ENCODE data around the gene SLC2A9. TPM values are rescaled to one million over a fixed set of nuclear protein-coding genes. Genes with fewer than 3 reads are reported as not detected.

SLC2A9 gene
- total and polyA plus RNA-seq, 8 donors = 2.2 to 19.0 (median 4.3) TPM

DNA sequence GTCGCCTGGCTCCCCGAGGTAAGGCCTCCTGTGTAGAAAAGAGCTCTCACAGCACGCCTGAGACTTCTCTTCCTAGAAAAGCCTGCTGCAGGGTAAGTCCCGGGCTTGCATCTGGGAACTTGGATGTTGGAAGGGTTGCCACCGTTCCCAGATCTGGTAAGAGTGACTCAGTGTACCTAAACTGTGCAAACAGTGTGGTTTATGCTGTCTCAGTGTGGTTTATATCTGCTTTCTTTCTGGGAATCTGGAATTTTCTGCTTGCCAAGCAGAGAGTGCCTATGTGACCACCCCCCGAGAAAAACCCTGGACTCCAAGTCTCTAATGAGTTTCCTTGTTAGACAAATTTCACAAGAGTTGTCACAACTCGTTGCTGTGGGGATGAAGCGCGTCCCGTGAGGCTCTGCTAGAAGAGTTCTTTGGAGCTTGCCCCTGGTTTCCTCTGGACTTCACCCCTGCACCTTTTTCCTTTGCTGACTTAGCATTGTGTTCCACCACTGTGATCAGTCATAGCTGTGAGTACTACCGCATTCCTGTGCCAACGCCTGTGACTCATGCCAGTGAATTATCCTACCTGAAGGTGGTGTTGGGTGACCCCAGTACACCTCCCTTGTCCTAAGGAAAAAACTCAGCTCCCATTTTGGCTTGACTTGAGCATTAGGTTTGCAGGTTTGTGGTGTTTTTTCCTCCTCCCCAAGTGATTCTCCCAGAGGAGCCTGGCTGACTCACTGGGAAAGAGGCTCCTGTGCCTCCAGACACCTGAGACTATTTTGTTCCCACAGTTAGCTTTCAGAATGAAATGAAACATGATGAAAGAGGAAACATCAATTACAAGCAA lies 14.5 kb downstream of the SLC2A9 start:
- intact Hi-C loops (cut with DNase I) = no loop called here
- DNase-seq (peak in 2 of 4 donors; percentile 53 to 57), ATAC-seq (peak; percentile 81)
- H3K27ac ChIP-seq = peak overlapping the region; percentile 77 to 88
- no peaks in the 10 kb centered on the region for H3K27me3 ChIP-seq
- no peaks in the 10 kb centered on the region for H3K36me3 ChIP-seq
- peaks cover 32 to 39% of the 10 kb centered on the region in 2 donors for H3K4me1 ChIP-seq
- no peak for TF ChIP-seq CTCF (IDR thresholded peaks at IDR 0.05)
- no peaks in the 10 kb centered on the region for H3K9me3 ChIP-seq
- H3K4me3 ChIP-seq = no peak overlapping the region

GRCh38 chr4:10006231-10006600 lies 15.1 kb downstream of the SLC2A9 start:
- H3K27me3 ChIP-seq = no peaks in the 10 kb centered on the region
- H3K9me3 ChIP-seq = no peaks in the 10 kb centered on the region
- no peak for TF ChIP-seq CTCF (IDR thresholded peaks at IDR 0.05)
- H3K4me1 ChIP-seq = peaks cover 32 to 39% of the 10 kb centered on the region in 2 donors
- no peak overlapping the region for H3K4me3 ChIP-seq
- intact Hi-C loops (cut with DNase I) = no loop called here
- ATAC-seq (peak; percentile 93), DNase-seq (peak in 3 of 4 donors; percentile 38 to 75 (median 57))
- peak overlapping the region; percentile 77 to 88 for H3K27ac ChIP-seq
- no peaks in the 10 kb centered on the region for H3K36me3 ChIP-seq

- Histone ChIP-seq H3K27ac (peak overlapping the region; percentile 45 to 88), H3K4me1 (peaks cover 32 to 39% of the 10 kb centered on the region in 2 donors), H3K9me3 (no peaks in the 10 kb centered on the region), H3K4me3 (no peak overlapping the region), H3K36me3 (no peaks in the 10 kb centered on the region), H3K27me3 (no peaks in the 10 kb centered on the region)
- DNase-seq = no peak
- no peak for ATAC-seq
- intact Hi-C loops (cut with DNase I) = no loop called here
- no peak for TF ChIP-seq CTCF (IDR thresholded peaks at IDR 0.05)
Measured at GRCh38 chr4:10005632-10006031, 15.7 kb downstream of the SLC2A9 start.

DNA sequence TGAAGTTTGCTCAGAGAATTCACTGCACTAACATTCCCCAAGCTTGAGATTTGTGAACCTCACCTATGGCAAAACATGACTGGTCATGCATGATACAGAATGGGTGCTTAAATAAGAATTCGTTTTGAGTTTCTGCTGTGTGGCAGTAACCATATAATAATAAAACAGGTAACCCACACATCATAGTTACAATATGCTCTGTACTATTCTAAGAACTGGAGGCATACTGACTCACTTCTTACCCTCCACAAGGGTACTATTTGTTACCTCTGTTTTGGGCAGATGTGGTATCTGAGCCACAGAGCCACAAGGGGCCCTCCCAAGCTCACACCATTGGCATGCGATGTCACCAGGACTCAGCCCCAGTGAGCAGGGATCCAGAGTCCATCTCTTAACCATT lies 17.6 kb downstream of the SLC2A9 start:
- intact Hi-C loops (cut with DNase I) = no loop called here

More for the DNA sequence above, 17.6 kb downstream of the SLC2A9 start:
- H3K36me3 ChIP-seq = no peaks in the 10 kb centered on the region
- H3K4me3 ChIP-seq = no peak overlapping the region
- no peaks in the 10 kb centered on the region for H3K9me3 ChIP-seq
- H3K4me1 ChIP-seq = peaks cover 32 to 39% of the 10 kb centered on the region in 2 donors
- no peak for DNase-seq
- no peaks in the 10 kb centered on the region for H3K27me3 ChIP-seq
- H3K27ac ChIP-seq = no peak overlapping the region
- no peak for ATAC-seq
- no peak for TF ChIP-seq CTCF (IDR thresholded peaks at IDR 0.05)

All from left lung (tissue), 10 donors.